Duodenal mucosa (tissue), 2 donors: Measurements from ENCODE around the gene ETFB.

Experiments used
- H3K27ac ChIP-seq: one replicate; pipeline ENCODE4 v1.7.0; 2013; ENCODE audit warnings: low read depth, low read length
- H3K27me3 ChIP-seq, 2 donors: one replicate each; pipeline ENCODE4 v1.7.0; 2013; ENCODE audit warnings: low read length in 2 of 2, control low read depth in 1 of 2; ENCODE audit not compliant: insufficient read depth in 2 of 2, control insufficient read depth in 1 of 2
- H3K36me3 ChIP-seq, 2 donors: one replicate each; pipeline ENCODE4 v1.7.0; 2013; ENCODE audit warnings: low read length in 2 of 2, control low read depth in 1 of 2; ENCODE audit not compliant: insufficient read depth in 2 of 2, control insufficient read depth in 1 of 2
- H3K4me1 ChIP-seq, 2 donors: one replicate each; pipeline ENCODE4 v1.7.0; 2013; ENCODE audit warnings: low read length in 2 of 2, control low read depth in 1 of 2; ENCODE audit not compliant: insufficient read depth in 2 of 2, control insufficient read depth in 1 of 2
- H3K4me3 ChIP-seq, 2 donors: one replicate each; pipeline ENCODE4 v1.7.0; 2013; ENCODE audit warnings: low read length in 2 of 2, low read depth in 1 of 2
- H3K9ac ChIP-seq, 2 donors: one replicate each; pipeline ENCODE4 v1.7.0; 2013; ENCODE audit warnings: low read length in 2 of 2, low read depth in 1 of 2
- H3K9me3 ChIP-seq, 2 donors: one replicate each; pipeline ENCODE4 v1.7.0; 2013; ENCODE audit warnings: low read length in 2 of 2, control low read depth in 1 of 2; ENCODE audit not compliant: control insufficient read depth in 1 of 2

ETFB gene

GRCh38 chr19:51339313-51339686 is 26.9 kb downstream of the ETFB start:
- peaks cover 0 to 9% of the 10 kb centered on the region in 2 donors for H3K4me1 ChIP-seq
- H3K4me3 ChIP-seq: peak overlapping the region; percentile 72 to 82
- no peaks in the 10 kb centered on the region for H3K27me3 ChIP-seq
- peak overlapping the region; percentile 51 for H3K27ac ChIP-seq
- H3K9me3 ChIP-seq: no peaks in the 10 kb centered on the region
- H3K36me3 ChIP-seq: no peaks in the 10 kb centered on the region
- peak overlapping the region; percentile 45 to 58 for H3K9ac ChIP-seq

GRCh38 chr19:51338563-51339312 is 27.4 kb downstream of the ETFB start:
- Histone ChIP-seq H3K4me1 (peaks cover 0 to 9% of the 10 kb centered on the region in 2 donors), H3K9me3 (no peaks in the 10 kb centered on the region), H3K4me3 (peak overlapping the region; percentile 72 to 82), H3K36me3 (no peaks in the 10 kb centered on the region), H3K27me3 (no peaks in the 10 kb centered on the region), H3K9ac (peak overlapping the region; percentile 45 to 58), H3K27ac (peak overlapping the region; percentile 51)

- peaks cover 0 to 9% of the 10 kb centered on the region in 2 donors for H3K4me1 ChIP-seq
- no peak overlapping the region for H3K9ac ChIP-seq
- no peak overlapping the region for H3K27ac ChIP-seq
- no peaks in the 10 kb centered on the region for H3K9me3 ChIP-seq
- H3K27me3 ChIP-seq: no peaks in the 10 kb centered on the region
- no peaks in the 10 kb centered on the region for H3K36me3 ChIP-seq
- H3K4me3 ChIP-seq: peak overlapping the region in 1 of 2 donors; percentile 82
Measured at GRCh38 chr19:51337861-51338562, 28.2 kb downstream of the ETFB start.

- Histone ChIP-seq H3K9me3 (no peaks in the 10 kb centered on the region), H3K36me3 (no peaks in the 10 kb centered on the region), H3K9ac (no peak overlapping the region), H3K27ac (no peak overlapping the region), H3K27me3 (no peaks in the 10 kb centered on the region), H3K4me3 (no peak overlapping the region), H3K4me1 (peaks cover 0 to 9% of the 10 kb centered on the region in 2 donors)
Measured at GRCh38 chr19:51337141-51337860, 28.9 kb downstream of the ETFB start.

GRCh38 chr19:51333836-51334460 is 32.2 kb downstream of the ETFB start:
- Histone ChIP-seq H3K4me3 (no peak overlapping the region), H3K27me3 (no peaks in the 10 kb centered on the region), H3K9ac (no peak overlapping the region), H3K9me3 (no peaks in the 10 kb centered on the region), H3K36me3 (no peaks in the 10 kb centered on the region), H3K4me1 (peaks cover 0 to 4% of the 10 kb centered on the region in 2 donors), H3K27ac (no peak overlapping the region)

GRCh38 chr19:51331716-51332115 is 34.5 kb downstream of the ETFB start:
- Histone ChIP-seq H3K4me1 (no peaks in the 10 kb centered on the region), H3K27me3 (peaks cover 7 to 8% of the 10 kb centered on the region in 2 donors), H3K4me3 (no peak overlapping the region), H3K9ac (no peak overlapping the region), H3K36me3 (no peaks in the 10 kb centered on the region), H3K9me3 (no peaks in the 10 kb centered on the region), H3K27ac (no peak overlapping the region)

GRCh38 chr19:51331193-51331592 is 35.0 kb downstream of the ETFB start:
- Histone ChIP-seq H3K9me3 (no peaks in the 10 kb centered on the region), H3K4me3 (no peak overlapping the region), H3K36me3 (no peaks in the 10 kb centered on the region), H3K27me3 (peaks cover 7 to 10% of the 10 kb centered on the region in 2 donors), H3K4me1 (no peaks in the 10 kb centered on the region), H3K27ac (no peak overlapping the region), H3K9ac (no peak overlapping the region)

GRCh38 chr19:51330366-51330765 is 35.8 kb downstream of the ETFB start:
- Histone ChIP-seq H3K9ac (no peak overlapping the region), H3K27ac (no peak overlapping the region), H3K4me1 (no peaks in the 10 kb centered on the region), H3K36me3 (no peaks in the 10 kb centered on the region), H3K4me3 (no peak overlapping the region), H3K27me3 (peaks cover 7 to 18% of the 10 kb centered on the region in 2 donors), H3K9me3 (no peaks in the 10 kb centered on the region)

GRCh38 chr19:51329411-51329810 is 36.8 kb downstream of the ETFB start:
- peaks cover 7 to 18% of the 10 kb centered on the region in 2 donors for H3K27me3 ChIP-seq
- no peak overlapping the region for H3K9ac ChIP-seq
- no peak overlapping the region for H3K27ac ChIP-seq
- H3K4me1 ChIP-seq: no peaks in the 10 kb centered on the region
- H3K4me3 ChIP-seq: no peak overlapping the region
- H3K36me3 ChIP-seq: no peaks in the 10 kb centered on the region
- H3K9me3 ChIP-seq: no peaks in the 10 kb centered on the region
